Esophagus squamous epithelium (tissue), 5 donors: ENCODE data around the gene EML1. TPM values are rescaled to one million over a fixed set of nuclear protein-coding genes. Genes with fewer than 3 reads are reported as not detected.

ENCODE experiments used
- DNase-seq: peaks from one replicate; lab custom pipeline; 2025; lab: John Stamatoyannopoulos, UW
- H3K27ac ChIP-seq, 4 donors: fragments of 200-600 bp; sonication (generic); one replicate each; pipeline ENCODE4 v1.5.1; 2016 to 2019; ENCODE audit warnings: mild to moderate bottlenecking in 1 of 4
- H3K27me3 ChIP-seq, 4 donors: fragments of 200-600 bp; sonication (generic); 1 replicate in 3 of 4; 2 replicates in 1 of 4; pipeline versions ENCODE4 v1.5.1 to v1.6.0; 2017 to 2021; ENCODE audit warnings: antibody characterized with exemption in 1 of 4
- H3K36me3 ChIP-seq, 3 donors: fragments of 200-600 bp; sonication (generic); one replicate each; pipeline ENCODE4 v1.5.1; 2016 to 2019
- H3K4me1 ChIP-seq, 3 donors: fragments of 200-600 bp; sonication (generic); one replicate each; pipeline ENCODE4 v1.5.1; 2017 to 2019
- H3K4me3 ChIP-seq, 4 donors: fragments of 200-600 bp; sonication (generic); 1 replicate in 3 of 4; 2 replicates in 1 of 4; pipeline ENCODE4 v1.5.1; 2016 to 2019; ENCODE audit warnings: mild to moderate bottlenecking in 2 of 4, moderate library complexity in 1 of 4
- H3K9me3 ChIP-seq, 3 donors: fragments of 200-600 bp; sonication (generic); one replicate each; pipeline ENCODE4 v1.5.1; 2016 to 2019
- POLR2A ChIP-seq, 4 donors: fragments of 450-650 bp; IDR thresholded peaks; one replicate each; pipeline ENCODE4 v1.6.1; 2017; ENCODE audit warnings: antibody characterized with exemption in 4 of 4, mild to moderate bottlenecking in 4 of 4, moderate library complexity in 3 of 4
- WGBS, 2 donors: methylation state at CpG; one replicate each; pipeline ENCODE4 v1.1.5; 2018; 5-methylcytosine and 5-hydroxymethylcytosine counted together
- intact Hi-C: fragments of 100-400 bp; cut with DNase I; formaldehyde crosslinking; loops from one replicate; pipeline ENCODE4 v1.15.0; 2022
- total RNA-seq, 4 donors: library from RNA; depleted of rRNA; stranded (reverse); fragments of >200 nt; gene quantifications; one replicate each; pipeline ENCODE4 v1.1.0, GENCODE V29; 2016
- TF ChIP-seq, protein P1 (sequence below), 6 experiments: fragments of 450-650 bp in 4 of 6; fragments of 200-600 bp in 2 of 6; sonication (generic) in 2 of 6; IDR thresholded peaks; one replicate each; pipeline ENCODE4 v1.5.1; 2016 to 2019; ENCODE audit warnings: antibody characterized with exemption in 6 of 6, mild to moderate bottlenecking in 4 of 6, moderate library complexity in 4 of 6
- donor health status: DM: yes; HTN: yes; CAD: no.

The EML1 gene
- total RNA-seq, 4 donors from 2014 or later, result 3.0 to 22.9 (median 9.4) TPM

DNA sequence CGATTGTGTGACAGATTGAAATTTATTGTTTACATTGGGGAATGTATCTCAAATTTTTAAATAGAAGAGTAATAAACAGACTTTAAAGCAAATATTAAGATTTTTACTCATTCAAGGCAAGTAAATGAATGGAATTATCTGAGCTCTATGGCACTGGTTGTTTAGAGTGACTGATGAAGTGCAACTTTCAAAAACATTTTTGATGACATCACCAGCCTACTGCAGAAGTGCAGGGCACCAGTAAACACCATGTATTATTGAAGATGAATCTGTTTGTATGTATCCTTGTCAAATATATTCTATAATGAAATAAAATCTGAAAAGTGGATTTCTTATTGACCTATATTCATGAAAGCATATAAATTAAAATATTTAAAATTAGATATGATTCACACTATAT is 148.0 kb downstream of the EML1 start:
- H3K36me3 ChIP-seq, result peaks cover 0 to 61% (median 0%) of the 10 kb centered on the region in 3 donors
- H3K27me3 ChIP-seq, result peaks cover 0 to under 1% (median 0%) of the 10 kb centered on the region in 4 donors
- WGBS, 2 donors, result 57 to 73% methylated on average over 1 of the region's 1 CpG
- no peaks in the 10 kb centered on the region for H3K9me3 ChIP-seq
- H3K27ac ChIP-seq, result no peak overlapping the region
- DNase-seq, result no peak
- H3K4me3 ChIP-seq, result no peak overlapping the region
- intact Hi-C loops, result no loop called here
- TF ChIP-seq POLR2A (IDR thresholded peaks at IDR 0.05), result no peak
- TF ChIP-seq, protein P1, sequence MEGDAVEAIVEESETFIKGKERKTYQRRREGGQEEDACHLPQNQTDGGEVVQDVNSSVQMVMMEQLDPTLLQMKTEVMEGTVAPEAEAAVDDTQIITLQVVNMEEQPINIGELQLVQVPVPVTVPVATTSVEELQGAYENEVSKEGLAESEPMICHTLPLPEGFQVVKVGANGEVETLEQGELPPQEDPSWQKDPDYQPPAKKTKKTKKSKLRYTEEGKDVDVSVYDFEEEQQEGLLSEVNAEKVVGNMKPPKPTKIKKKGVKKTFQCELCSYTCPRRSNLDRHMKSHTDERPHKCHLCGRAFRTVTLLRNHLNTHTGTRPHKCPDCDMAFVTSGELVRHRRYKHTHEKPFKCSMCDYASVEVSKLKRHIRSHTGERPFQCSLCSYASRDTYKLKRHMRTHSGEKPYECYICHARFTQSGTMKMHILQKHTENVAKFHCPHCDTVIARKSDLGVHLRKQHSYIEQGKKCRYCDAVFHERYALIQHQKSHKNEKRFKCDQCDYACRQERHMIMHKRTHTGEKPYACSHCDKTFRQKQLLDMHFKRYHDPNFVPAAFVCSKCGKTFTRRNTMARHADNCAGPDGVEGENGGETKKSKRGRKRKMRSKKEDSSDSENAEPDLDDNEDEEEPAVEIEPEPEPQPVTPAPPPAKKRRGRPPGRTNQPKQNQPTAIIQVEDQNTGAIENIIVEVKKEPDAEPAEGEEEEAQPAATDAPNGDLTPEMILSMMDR (IDR thresholded peaks at IDR 0.05), result no peak
- H3K4me1 ChIP-seq, result peaks cover 6 to 26% (median 11%) of the 10 kb centered on the region in 3 donors

DNA sequence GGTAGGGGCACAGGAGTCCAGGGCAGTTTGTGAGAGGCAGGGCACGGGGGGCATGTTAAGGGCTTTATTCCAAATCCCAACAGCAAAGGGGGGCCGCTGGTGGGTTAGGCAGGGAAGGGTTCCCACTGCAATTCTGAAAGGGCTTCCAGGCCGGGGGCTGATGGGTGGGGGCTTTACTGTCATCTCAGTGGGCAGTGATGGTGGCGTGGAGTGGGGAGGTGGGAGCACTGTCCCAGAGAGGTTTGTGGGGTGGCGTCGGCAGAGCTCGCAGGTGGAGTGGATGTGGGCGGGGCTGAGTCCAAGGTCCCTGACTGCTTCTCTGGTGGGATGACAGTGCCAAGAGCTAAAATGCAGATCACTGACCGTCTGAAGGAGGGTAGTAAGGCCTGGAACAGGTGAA is 150.4 kb downstream of the EML1 start:
- WGBS, 2 donors, result 89% methylated on average over 4 to 8 of the region's 9 CpGs
- Histone ChIP-seq H3K4me1 (peaks cover 11 to 26% (median 17%) of the 10 kb centered on the region in 3 donors), H3K27ac (no peak overlapping the region), H3K27me3 (peaks cover 0 to 6% (median 0%) of the 10 kb centered on the region in 4 donors), H3K4me3 (no peak overlapping the region), H3K9me3 (no peaks in the 10 kb centered on the region), H3K36me3 (peaks cover 0 to 40% (median 0%) of the 10 kb centered on the region in 3 donors)
- intact Hi-C loops, result no loop called here
- DNase-seq, result no peak
- TF ChIP-seq POLR2A (IDR thresholded peaks at IDR 0.05), result no peak
- TF ChIP-seq, protein P1 (IDR thresholded peaks at IDR 0.05), result no peak

DNA sequence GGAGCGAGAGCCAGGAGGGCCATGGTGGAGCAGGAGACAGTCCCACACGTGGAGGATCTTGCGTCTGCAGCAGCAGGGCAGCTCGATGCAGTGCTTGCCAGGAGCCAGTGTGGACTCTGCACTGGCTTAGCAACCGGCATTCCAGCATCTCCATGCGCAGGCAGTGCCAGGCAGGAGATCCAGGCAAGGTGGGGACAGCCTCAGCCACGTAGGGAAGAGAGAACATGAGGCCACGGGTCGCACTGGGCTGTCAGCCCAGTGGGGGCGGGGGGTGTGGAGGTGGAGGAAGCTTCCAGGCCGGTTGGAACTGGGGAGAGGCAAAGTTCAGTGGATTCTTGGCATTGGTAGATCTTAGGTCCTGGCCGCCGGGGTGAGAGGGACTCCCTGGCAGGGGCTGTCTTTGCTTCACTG is 151.0 kb downstream of the EML1 start:
- no peak for DNase-seq
- TF ChIP-seq, protein P1 (IDR thresholded peaks at IDR 0.05), result no peak
- TF ChIP-seq POLR2A (IDR thresholded peaks at IDR 0.05), result no peak

DNA sequence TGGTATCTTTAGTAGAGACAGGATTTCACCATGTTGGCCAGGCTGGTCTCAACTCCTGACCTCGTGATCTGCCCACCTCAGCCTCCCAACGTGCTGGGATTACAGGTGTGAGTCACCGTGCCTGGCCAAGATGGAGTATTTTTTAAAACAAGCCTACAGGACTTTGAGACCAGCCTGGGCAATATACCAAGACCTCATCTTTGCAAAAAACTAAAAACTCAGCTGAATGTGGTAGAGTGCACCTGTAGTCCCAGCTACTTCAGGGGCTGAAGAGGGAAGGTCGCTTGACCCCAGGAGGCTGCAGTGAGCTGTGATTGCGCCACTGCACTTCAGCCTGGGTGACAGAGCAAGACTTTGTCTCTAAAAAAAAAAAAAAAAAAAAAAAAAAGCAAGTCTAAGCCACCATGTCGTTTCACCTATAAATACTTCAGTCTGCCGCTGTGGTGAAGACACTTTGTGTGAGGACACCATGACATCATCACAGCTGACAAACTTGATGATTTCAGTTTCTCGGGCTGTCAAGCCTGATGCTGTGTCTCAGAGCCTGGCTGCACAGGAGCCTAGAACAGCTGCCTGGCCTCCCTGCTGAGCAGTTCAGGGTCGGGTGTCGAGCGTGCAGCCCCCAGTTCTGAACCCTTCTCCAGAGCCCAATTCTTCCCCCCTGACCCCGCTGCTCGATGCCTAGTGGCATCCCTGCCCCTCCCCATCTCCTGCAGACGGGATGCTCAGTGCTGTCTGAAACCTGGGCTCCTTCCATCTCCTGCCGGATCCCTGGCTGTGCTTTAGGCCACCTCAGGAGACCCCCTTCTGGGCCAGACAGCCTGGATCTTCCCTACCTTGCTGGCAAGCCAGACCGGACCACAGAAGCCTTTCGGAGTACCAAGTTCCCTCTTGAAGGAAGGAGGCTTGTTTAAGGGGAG is 152.8 kb downstream of the EML1 start:
- TF ChIP-seq, protein P1 (IDR thresholded peaks at IDR 0.05), result no peak
- no peak for TF ChIP-seq POLR2A (IDR thresholded peaks at IDR 0.05)
- Histone ChIP-seq H3K27me3 (peaks cover 0 to 10% (median 0%) of the 10 kb centered on the region in 4 donors), H3K27ac (no peak overlapping the region), H3K9me3 (no peaks in the 10 kb centered on the region), H3K4me1 (peaks cover 16 to 43% (median 20%) of the 10 kb centered on the region in 3 donors), H3K4me3 (peak overlapping the region in 1 of 4 donors; percentile 38), H3K36me3 (peaks cover 0 to 19% (median 0%) of the 10 kb centered on the region in 3 donors)
- intact Hi-C loops, result no loop called here
- no peak for DNase-seq
- 46 to 62% methylated on average over 4 to 12 of the region's 17 CpGs for WGBS, 2 donors

More for the DNA sequence above, 151.0 kb downstream of the EML1 start:
- no peaks in the 10 kb centered on the region for H3K9me3 ChIP-seq
- intact Hi-C loops, result no loop called here
- peaks cover 0 to 34% (median 0%) of the 10 kb centered on the region in 3 donors for H3K36me3 ChIP-seq
- peaks cover 0 to 6% (median 0%) of the 10 kb centered on the region in 4 donors for H3K27me3 ChIP-seq
- H3K4me1 ChIP-seq, result peaks cover 11 to 32% (median 20%) of the 10 kb centered on the region in 3 donors
- 52 to 64% methylated on average over 6 to 10 of the region's 13 CpGs for WGBS, 2 donors
- no peak overlapping the region for H3K27ac ChIP-seq
- H3K4me3 ChIP-seq, result no peak overlapping the region
